Measurements from ENCODE around the gene RNF148. TPM values are rescaled to one million over a fixed set of nuclear protein-coding genes. Genes with fewer than 3 reads are reported as not detected.

RNF148 gene
- total RNA-seq, 1 donor from 2014 or later, result 1.9 TPM

DNA sequence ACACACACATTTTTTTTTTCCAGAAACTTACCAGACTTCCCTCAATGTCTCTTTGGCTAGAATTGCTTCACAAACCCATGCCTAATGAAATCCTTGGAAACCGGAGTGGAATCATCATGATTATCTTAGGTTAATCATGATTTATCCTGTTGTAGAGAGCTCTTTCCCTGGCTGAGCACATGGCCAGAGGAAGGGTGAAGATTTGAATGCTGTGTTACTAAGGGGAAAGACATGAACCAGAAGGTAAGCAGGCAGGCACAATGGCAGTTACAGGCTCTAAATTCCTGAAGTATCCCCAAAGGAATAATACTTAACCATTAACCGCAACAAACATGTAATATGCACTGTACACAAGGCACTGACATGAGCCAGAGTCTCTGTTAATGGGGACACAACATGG lies 4.1 kb upstream of the RNF148 start:
- Histone ChIP-seq H3K27ac (no peak overlapping the region), H3K36me3 (no peaks in the 10 kb centered on the region), H3K9me3 (no peaks in the 10 kb centered on the region), H3K4me3 (no peak overlapping the region), H3K27me3 (no peaks in the 10 kb centered on the region), H3K4me1 (no peaks in the 10 kb centered on the region)
- intact Hi-C loops (cut with DNase I), result no loop called here
- DNase-seq (no peak), ATAC-seq (no peak)
- TF ChIP-seq, protein P1, sequence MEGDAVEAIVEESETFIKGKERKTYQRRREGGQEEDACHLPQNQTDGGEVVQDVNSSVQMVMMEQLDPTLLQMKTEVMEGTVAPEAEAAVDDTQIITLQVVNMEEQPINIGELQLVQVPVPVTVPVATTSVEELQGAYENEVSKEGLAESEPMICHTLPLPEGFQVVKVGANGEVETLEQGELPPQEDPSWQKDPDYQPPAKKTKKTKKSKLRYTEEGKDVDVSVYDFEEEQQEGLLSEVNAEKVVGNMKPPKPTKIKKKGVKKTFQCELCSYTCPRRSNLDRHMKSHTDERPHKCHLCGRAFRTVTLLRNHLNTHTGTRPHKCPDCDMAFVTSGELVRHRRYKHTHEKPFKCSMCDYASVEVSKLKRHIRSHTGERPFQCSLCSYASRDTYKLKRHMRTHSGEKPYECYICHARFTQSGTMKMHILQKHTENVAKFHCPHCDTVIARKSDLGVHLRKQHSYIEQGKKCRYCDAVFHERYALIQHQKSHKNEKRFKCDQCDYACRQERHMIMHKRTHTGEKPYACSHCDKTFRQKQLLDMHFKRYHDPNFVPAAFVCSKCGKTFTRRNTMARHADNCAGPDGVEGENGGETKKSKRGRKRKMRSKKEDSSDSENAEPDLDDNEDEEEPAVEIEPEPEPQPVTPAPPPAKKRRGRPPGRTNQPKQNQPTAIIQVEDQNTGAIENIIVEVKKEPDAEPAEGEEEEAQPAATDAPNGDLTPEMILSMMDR (IDR thresholded peaks at IDR 0.05), result no peak

DNA sequence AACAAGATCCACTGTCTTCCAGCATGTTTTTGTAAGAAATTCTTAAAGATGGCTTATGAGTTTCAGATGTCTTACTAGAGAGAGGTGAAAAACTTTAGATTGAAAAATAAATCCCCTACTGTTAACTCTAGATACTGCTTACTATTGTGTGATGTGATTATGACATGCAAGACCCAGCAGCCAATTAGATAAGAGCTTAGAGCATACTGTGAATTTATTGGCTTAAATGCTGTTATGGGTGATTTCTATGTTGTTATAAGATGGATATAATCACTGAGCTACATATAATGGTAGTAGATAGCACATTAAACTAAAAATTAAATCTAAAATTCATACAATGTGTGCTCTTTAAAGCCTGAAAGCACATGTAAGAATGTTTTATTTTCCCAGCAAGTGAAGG lies 3.7 kb downstream of the RNF148 start, which contains the start of gene RNF133:
TSS of gene RNF133 (minus strand) at position 101 of the 400 bp plus-strand sequence. CDS start 199 bp downstream, outside the sequence.
- DNase-seq (no peak), ATAC-seq (no peak)
- no peaks in the 10 kb centered on the region for H3K36me3 ChIP-seq
- H3K4me1 ChIP-seq, result no peaks in the 10 kb centered on the region
- H3K4me3 ChIP-seq, result no peak within 1 kb of the TSS
- TF ChIP-seq, protein P1 (IDR thresholded peaks at IDR 0.05), result no peak
- H3K27me3 ChIP-seq, result no peaks in the 10 kb centered on the region
- intact Hi-C loops (cut with DNase I), result no loop called here
- no peak within 1 kb of the TSS for H3K27ac ChIP-seq
- H3K9me3 ChIP-seq, result no peaks in the 10 kb centered on the region

DNA sequence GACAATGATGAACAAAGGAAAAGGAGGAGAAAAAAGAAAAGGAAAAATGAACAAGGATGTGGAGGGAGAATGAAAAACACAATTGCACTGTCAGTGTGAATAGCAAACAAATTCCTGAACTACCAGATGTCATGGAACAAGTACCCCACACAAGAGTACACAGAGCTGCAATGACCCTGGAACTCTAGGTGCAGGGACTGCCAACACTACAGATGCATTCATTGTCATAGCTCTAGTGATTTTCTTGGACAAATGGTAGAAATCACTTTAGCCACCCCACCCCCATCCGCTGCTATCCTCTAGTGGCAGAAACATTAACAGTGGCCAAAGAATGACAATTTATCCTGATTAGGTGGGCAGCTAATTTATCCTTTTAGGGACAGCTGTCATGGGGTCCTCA lies 6.9 kb downstream of the RNF148 start:
- no peak for ATAC-seq
- DNase-seq, result no peak
- no peaks in the 10 kb centered on the region for H3K9me3 ChIP-seq

DNA sequence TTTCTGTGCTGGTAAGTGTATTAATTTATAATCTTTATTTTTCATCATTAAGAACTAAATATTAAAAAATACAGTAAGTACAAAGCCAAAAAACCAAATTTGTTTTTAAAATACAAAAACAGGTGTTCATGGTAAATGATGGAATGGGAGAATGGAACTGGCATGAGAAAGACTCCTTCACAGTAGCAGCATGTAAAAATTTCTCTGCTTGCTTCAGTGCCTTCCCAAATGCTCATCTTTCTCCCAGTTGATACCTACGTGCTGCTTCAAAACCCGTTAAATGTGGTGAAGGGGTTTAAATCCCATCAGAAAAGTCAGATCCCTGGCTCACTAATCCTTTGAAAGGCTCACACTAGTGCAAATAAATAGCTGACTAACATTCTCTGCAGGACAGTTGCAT lies 8.0 kb downstream of the RNF148 start:
- Histone ChIP-seq H3K9me3 (no peaks in the 10 kb centered on the region), H3K27ac (no peak overlapping the region), H3K4me3 (no peak overlapping the region), H3K36me3 (no peaks in the 10 kb centered on the region), H3K4me1 (no peaks in the 10 kb centered on the region), H3K27me3 (no peaks in the 10 kb centered on the region)
- ATAC-seq, result no peak
- TF ChIP-seq, protein P1 (IDR thresholded peaks at IDR 0.05), result no peak
- intact Hi-C loops (cut with DNase I), result no loop called here
- no peak for DNase-seq

More for the DNA sequence above, 6.9 kb downstream of the RNF148 start:
- TF ChIP-seq, protein P1 (IDR thresholded peaks at IDR 0.05), result no peak
- Histone ChIP-seq H3K4me3 (no peak overlapping the region), H3K4me1 (no peaks in the 10 kb centered on the region), H3K36me3 (no peaks in the 10 kb centered on the region), H3K27ac (no peak overlapping the region), H3K27me3 (no peaks in the 10 kb centered on the region)
- intact Hi-C loops (cut with DNase I), result no loop called here

GRCh38 chr7:122692769-122693309 lies 9.9 kb downstream of the RNF148 start:
- no peaks in the 10 kb centered on the region for H3K36me3 ChIP-seq

More at GRCh38 chr7:122692769-122693309, 9.9 kb downstream of the RNF148 start:
- intact Hi-C loops (cut with DNase I), result no loop called here
- no peak overlapping the region for H3K4me3 ChIP-seq
- H3K27ac ChIP-seq, result no peak overlapping the region
- ATAC-seq (no peak), DNase-seq (no peak)
- H3K4me1 ChIP-seq, result no peaks in the 10 kb centered on the region
- no peaks in the 10 kb centered on the region for H3K27me3 ChIP-seq
- no peaks in the 10 kb centered on the region for H3K9me3 ChIP-seq
- TF ChIP-seq, protein P1 (IDR thresholded peaks at IDR 0.05), result no peak
